GM12878 (cell line): ENCODE measurements around the gene FGF14. TPM values are rescaled to one million over a fixed set of nuclear protein-coding genes. Genes with fewer than 3 reads are reported as not detected.

Experiments used
- ATAC-seq: fragments of 200-7000 bp; cut with Tn5 transposase; 3 replicates; pipeline ENCODE4 v1.9.1; 2020; ENCODE audit warnings: mild to moderate bottlenecking, moderate library complexity
- BruUV-seq: library from RNA; stranded (reverse); fragments of 400-500 nt; replicated peaks from 2 replicates; lab custom pipeline; 2021; lab: Mats Ljungman, UMichigan
- CTCF ChIA-PET: fragments of 300-600 bp; sonication (Branson Sonifier 250); formaldehyde crosslinking; extraction: SDS; loops from one replicate; lab custom pipeline; 2021; ENCODE audit warnings: inconsistent platforms; lab: Yijun Ruan, JAX
- POLR2A ChIA-PET: fragments of 350-600 bp; formaldehyde crosslinking; extraction: SDS; loops from one replicate; lab custom pipeline; 2021; ENCODE audit warnings: inconsistent platforms; lab: Charles Lee
- RAD21 ChIA-PET: fragments of 300-600 bp; sonication (Branson Sonifier 250); formaldehyde crosslinking; loops from one replicate; lab custom pipeline; 2023; ENCODE audit warnings: antibody characterized with exemption; ENCODE audit not compliant: unreplicated experiment; lab: Charles Lee
- SMC1A ChIA-PET: fragments of 300-600 bp; sonication (Branson Sonifier 250); formaldehyde crosslinking; loops from one replicate; lab custom pipeline; 2023; ENCODE audit not compliant: unreplicated experiment, uncharacterized antibody; lab: Charles Lee
- DNase-seq: peaks from one replicate; pipeline ENCODE4 v3.0.0-alpha.2; 2011; ENCODE audit warnings: low read depth, low spot score
- FAIRE-seq: peaks from 3 replicates; lab custom pipeline; 2011; peaks lifted over from hg19 to GRCh38; lab: Jason Lieb, UNC
- H2AFZ ChIP-seq: 2 replicates; pipeline ENCODE4 v1.6.0; 2011; ENCODE audit warnings: low read depth, low read length, control low read depth; ENCODE audit not compliant: control insufficient read depth
- H3K27ac ChIP-seq: 2 replicates; pipeline ENCODE4 v1.5.1; 2011; ENCODE audit warnings: control low read depth; ENCODE audit not compliant: control insufficient read depth, insufficient read depth
- H3K27me3 ChIP-seq, 2 experiments: replicated peaks in 1 of 2; 2 replicates each; pipeline versions ENCODE4 v1.6.0 to v1.6.1; 2011; ENCODE audit warnings: low read length in 1 of 2; ENCODE audit not compliant: control insufficient read depth in 2 of 2, insufficient read depth in 2 of 2
- H3K36me3 ChIP-seq, 2 experiments: 2 replicates each; pipeline ENCODE4 v1.5.1; 2011; ENCODE audit warnings: low read length in 1 of 2; ENCODE audit not compliant: control insufficient read depth in 2 of 2, insufficient read depth in 2 of 2
- H3K4me1 ChIP-seq: 2 replicates; pipeline ENCODE4 v1.6.1; 2011; ENCODE audit warnings: mild to moderate bottlenecking, low read length, moderate library complexity, mixed read lengths; ENCODE audit not compliant: control insufficient read depth, insufficient read depth
- H3K4me2 ChIP-seq: 2 replicates; pipeline ENCODE4 v1.6.0; 2011; ENCODE audit warnings: control low read depth; ENCODE audit not compliant: control insufficient read depth, insufficient read depth
- H3K4me3 ChIP-seq: fragments of 200-600 bp; sonication (generic); 2 replicates; pipeline ENCODE4 v1.5.1; 2016
- H3K79me2 ChIP-seq: 2 replicates; pipeline ENCODE4 v1.6.0; 2011; ENCODE audit warnings: low read length; ENCODE audit not compliant: control insufficient read depth, insufficient read depth
- H3K9ac ChIP-seq: 2 replicates; pipeline ENCODE4 v1.8.0; 2011; ENCODE audit warnings: low read length, control low read depth, mixed read lengths; ENCODE audit not compliant: control insufficient read depth, insufficient read depth
- H3K9me3 ChIP-seq: replicated peaks from 3 replicates; pipeline ENCODE4 v1.5.1; 2011; ENCODE audit warnings: mild to moderate bottlenecking, low read length; ENCODE audit not compliant: control insufficient read depth, insufficient read depth
- H4K20me1 ChIP-seq: 2 replicates; pipeline ENCODE4 v1.6.0; 2011; ENCODE audit not compliant: control insufficient read depth, insufficient read depth
- CUX1 ChIP-seq: IDR thresholded peaks from 2 replicates; pipeline ENCODE4 v1.6.1; 2012; ENCODE audit warnings: improper control_type of control experiment, low read depth, low read length; ENCODE audit not compliant: insufficient replicate concordance
- PBX3 ChIP-seq: IDR thresholded peaks from 2 replicates; pipeline ENCODE4 v1.6.1; 2011; ENCODE audit warnings: mild to moderate bottlenecking, low read depth, low read length, moderate library complexity; ENCODE audit not compliant: insufficient replicate concordance
- TCF3 ChIP-seq: IDR thresholded peaks from 2 replicates; pipeline ENCODE4 v1.6.1; 2012; ENCODE audit warnings: low read depth, mild to moderate bottlenecking, low read length, borderline replicate concordance; ENCODE audit not compliant: insufficient read depth
- WGBS: methylation state at CpG from one replicate; pipeline ENCODE4 v1.1.6; 2016; ENCODE audit warnings: low lambda C conversion rate; ENCODE audit not compliant: insufficient replicate concordance, insufficient coverage; ENCODE audit errors: missing lambda C conversion rate; 5-methylcytosine and 5-hydroxymethylcytosine counted together
- in situ Hi-C: fragments of 300-500 bp; cut with MboI; formaldehyde crosslinking; loops from 9 replicates; pipeline ENCODE4 v1.14.3; 2018; ENCODE audit warnings: mixed read lengths
- intact Hi-C: fragments of 100-400 bp; cut with micrococcal nuclease; formaldehyde crosslinking; loops from one replicate; pipeline ENCODE4 v1.14.2; 2022; ENCODE audit not compliant: unreplicated experiment
- polyA plus RNA-seq, 11 experiments: library from polyadenylated mRNA; depleted of rRNA in 4 of 11; unstranded in 6 of 11; stranded (reverse) in 5 of 11; fragments of >200 nt; fragmentation: Nextera tagmentation in 4 of 11; fragmentation: Illumina TruSeq in 1 of 11; extraction: Ambion mirVana in 4 of 11; extraction: Trizol in 1 of 11; gene quantifications; 1 replicate in 1 of 11; 2 replicates in 10 of 11; pipeline versions ENCODE4 v1.2.1 to v1.2.3, GENCODE V29; 2011 to 2016; ENCODE audit warnings: inconsistent platforms in 2 of 11, missing spikeins in 2 of 11, low read depth in 1 of 11
- total RNA-seq, 4 experiments: library from RNA; depleted of rRNA in 3 of 4; stranded (reverse); fragments of >200 nt in 3 of 4; fragmentation: Illumina TruSeq in 1 of 4; extraction: Trizol in 1 of 4; gene quantifications; 2 replicates each; pipeline versions ENCODE4 v1.2.1 to v1.2.3, GENCODE V29; 2013 to 2021

FGF14 gene
- total and polyA plus RNA-seq, 10 of the 15 experiments (the other 5 are each of a cell fraction or from before 2014, with no cell fraction given): under 0.01 to 0.44 (median 0.04) TPM

GRCh38 chr13:102039264-102039663 is 362.6 kb downstream of the FGF14 start (continued):
- no peak for TF ChIP-seq CUX1
- no peak for TF ChIP-seq PBX3

GRCh38 chr13:102038787-102039186 is 363.1 kb downstream of the FGF14 start:
- no peaks in the 10 kb centered on the region for H3K27me3 ChIP-seq
- H3K4me1 ChIP-seq: no peaks in the 10 kb centered on the region
- no peaks in the 10 kb centered on the region for H3K79me2 ChIP-seq
- CTCF ChIA-PET: no interaction called here
- TF ChIP-seq TCF3: no peak
- TF ChIP-seq, all 136 proteins: peak for 0
- Histone ChIP-seq H3K36me3 (no peaks in the 10 kb centered on the region), H3K9ac (no peak overlapping the region), H4K20me1 (no peaks in the 10 kb centered on the region), H3K27ac (no peak overlapping the region), H3K4me3 (no peak overlapping the region), H3K9me3 (no peaks in the 10 kb centered on the region), H2AFZ (no peak overlapping the region), H3K4me2 (no peak overlapping the region)
- ATAC-seq (no peak), DNase-seq (no peak), FAIRE-seq (no peak)
- ChIA-PET RAD21 (no interaction called here), POLR2A (no interaction called here), SMC1A (no interaction called here)
- 0% methylated on average over 1 of the region's 1 CpG for WGBS
- in situ Hi-C loops (no loop called here), intact Hi-C loops (no loop called here)
- BruUV-seq: no TSS peak
